Brain microvascular endothelial cell (primary cell): ENCODE data around the gene HAUS3.

Experiments
- DNase-seq: peaks from one replicate; pipeline ENCODE4 v3.0.0-alpha.2; 2020
- H3K27ac ChIP-seq: fragments of 250-450 bp; sonication (Bioruptor Pico); 2 replicates; pipeline ENCODE4 v1.5.1; 2020; ENCODE audit warnings: mild to moderate bottlenecking, moderate library complexity
- H3K27me3 ChIP-seq: fragments of 250-450 bp; sonication (Bioruptor Pico); replicated peaks from 2 replicates; pipeline ENCODE4 v1.5.1; 2020; ENCODE audit warnings: mild to moderate bottlenecking
- H3K36me3 ChIP-seq: fragments of 250-450 bp; sonication (Bioruptor Pico); replicated peaks from 2 replicates; pipeline ENCODE4 v1.5.1; 2020; ENCODE audit warnings: mild to moderate bottlenecking
- H3K4me3 ChIP-seq: 2 replicates; pipeline ENCODE4 v1.5.1; 2011; ENCODE audit warnings: low read depth, mild to moderate bottlenecking, control low read depth, low read length, moderate library complexity
- in situ Hi-C: cut with HindIII; loops from 2 replicates; pipeline ENCODE4 v1.10.0; 2017; ENCODE audit warnings: low sequenced_read_pairs, low pct_ligation_motif_present
- TF ChIP-seq, protein P1 (sequence below): IDR thresholded peaks from 2 replicates; pipeline ENCODE4 v1.5.1; 2011; ENCODE audit warnings: low read depth, mild to moderate bottlenecking, moderate library complexity, low read length, control low read depth, inconsistent platforms; ENCODE audit errors: missing control alignments

Gene HAUS3

GRCh38 chr4:2194496-2194895 is 47.4 kb downstream of the HAUS3 start:
- Histone ChIP-seq H3K27ac (no peak overlapping the region), H3K4me3 (no peak overlapping the region), H3K36me3 (no peaks in the 10 kb centered on the region), H3K27me3 (no peaks in the 10 kb centered on the region)
- in situ Hi-C loops: no loop called here
- DNase-seq: no peak
- TF ChIP-seq, protein P1, sequence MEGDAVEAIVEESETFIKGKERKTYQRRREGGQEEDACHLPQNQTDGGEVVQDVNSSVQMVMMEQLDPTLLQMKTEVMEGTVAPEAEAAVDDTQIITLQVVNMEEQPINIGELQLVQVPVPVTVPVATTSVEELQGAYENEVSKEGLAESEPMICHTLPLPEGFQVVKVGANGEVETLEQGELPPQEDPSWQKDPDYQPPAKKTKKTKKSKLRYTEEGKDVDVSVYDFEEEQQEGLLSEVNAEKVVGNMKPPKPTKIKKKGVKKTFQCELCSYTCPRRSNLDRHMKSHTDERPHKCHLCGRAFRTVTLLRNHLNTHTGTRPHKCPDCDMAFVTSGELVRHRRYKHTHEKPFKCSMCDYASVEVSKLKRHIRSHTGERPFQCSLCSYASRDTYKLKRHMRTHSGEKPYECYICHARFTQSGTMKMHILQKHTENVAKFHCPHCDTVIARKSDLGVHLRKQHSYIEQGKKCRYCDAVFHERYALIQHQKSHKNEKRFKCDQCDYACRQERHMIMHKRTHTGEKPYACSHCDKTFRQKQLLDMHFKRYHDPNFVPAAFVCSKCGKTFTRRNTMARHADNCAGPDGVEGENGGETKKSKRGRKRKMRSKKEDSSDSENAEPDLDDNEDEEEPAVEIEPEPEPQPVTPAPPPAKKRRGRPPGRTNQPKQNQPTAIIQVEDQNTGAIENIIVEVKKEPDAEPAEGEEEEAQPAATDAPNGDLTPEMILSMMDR: no peak

DNA sequence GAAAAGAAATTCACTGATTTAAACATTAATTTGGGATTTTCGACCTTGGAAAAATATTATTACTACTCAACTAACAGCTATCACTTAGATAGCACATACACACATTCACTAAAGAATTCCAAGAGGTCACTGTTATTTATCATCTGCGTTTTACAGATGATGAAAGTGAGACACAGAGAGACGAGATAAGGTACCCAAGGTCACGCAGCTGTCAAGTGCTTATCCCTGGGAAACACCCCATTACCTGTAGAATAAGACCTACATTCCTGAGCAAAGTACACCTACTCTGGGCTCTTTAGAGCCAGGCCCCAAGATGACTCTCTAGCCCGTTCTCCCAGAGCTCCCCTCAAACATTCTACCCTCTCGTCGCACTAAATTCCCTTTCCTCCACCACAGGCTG is 48.6 kb downstream of the HAUS3 start:
- TF ChIP-seq, protein P1: no peak
- in situ Hi-C loops: no loop called here
- no peak overlapping the region for H3K27ac ChIP-seq
- no peak overlapping the region for H3K4me3 ChIP-seq
- H3K36me3 ChIP-seq: no peaks in the 10 kb centered on the region
- H3K27me3 ChIP-seq: no peaks in the 10 kb centered on the region
- DNase-seq: no peak

GRCh38 chr4:2186865-2187172 is 55.1 kb downstream of the HAUS3 start:
- DNase-seq: no peak
- Histone ChIP-seq H3K27ac (no peak overlapping the region), H3K27me3 (no peaks in the 10 kb centered on the region), H3K36me3 (no peaks in the 10 kb centered on the region), H3K4me3 (no peak overlapping the region)
- TF ChIP-seq, protein P1: no peak
- in situ Hi-C loops: no loop called here

GRCh38 chr4:2186133-2186864 is 55.6 kb downstream of the HAUS3 start:
- H3K27ac ChIP-seq: no peak overlapping the region
- H3K36me3 ChIP-seq: no peaks in the 10 kb centered on the region
- no peaks in the 10 kb centered on the region for H3K27me3 ChIP-seq
- TF ChIP-seq, protein P1: peak; percentile 62
- no peak overlapping the region for H3K4me3 ChIP-seq
- no peak for DNase-seq
- in situ Hi-C loops: no loop called here

DNA sequence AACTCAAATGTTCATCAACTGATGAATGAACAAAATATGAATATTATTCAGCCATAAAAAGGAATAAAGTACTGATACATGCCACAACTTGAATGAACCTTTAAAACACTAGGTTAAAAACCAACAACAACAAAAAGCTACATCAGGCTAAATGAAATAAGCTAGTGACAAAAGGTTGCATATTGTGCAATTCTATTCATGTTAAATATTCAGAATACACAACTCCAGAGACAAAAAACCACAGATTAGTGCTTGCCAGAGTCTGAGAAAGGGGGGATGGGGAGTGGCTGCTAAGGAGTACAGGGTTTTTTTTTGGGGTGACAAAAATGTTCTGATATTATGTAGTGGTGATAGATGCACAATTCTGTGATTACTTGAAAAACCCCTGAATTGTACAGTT is 58.5 kb downstream of the HAUS3 start:
- in situ Hi-C loops: no loop called here
- DNase-seq: no peak

More for the DNA sequence above, 58.5 kb downstream of the HAUS3 start:
- TF ChIP-seq, protein P1: no peak
- no peak overlapping the region for H3K4me3 ChIP-seq
- no peak overlapping the region for H3K27ac ChIP-seq
- H3K27me3 ChIP-seq: no peaks in the 10 kb centered on the region
- no peaks in the 10 kb centered on the region for H3K36me3 ChIP-seq
